HG03175 (cell line): ENCODE measurements around the gene SUN2.
A peak's percentile ranks its signal among the peaks of the same experiment; 100 is the strongest.

Experiments used
- ATAC-seq: cut with Tn5 transposase; IDR thresholded peaks from one replicate; pipeline ENCODE4 v1.9.1; 2021; ENCODE audit warnings: mild to moderate bottlenecking, moderate library complexity; ENCODE audit not compliant: unreplicated experiment

Gene SUN2

GRCh38 chr22:38720350-38720749, 35.4 kb downstream of the SUN2 start:
- ATAC-seq: no peak

- ATAC-seq: no peak
Observed at GRCh38 chr22:38719196-38719595, 36.6 kb downstream of the SUN2 start.

- ATAC-seq: no peak
Observed at GRCh38 chr22:38718414-38718813, 37.4 kb downstream of the SUN2 start.

GRCh38 chr22:38717244-38717643, 38.6 kb downstream of the SUN2 start:
- no peak for ATAC-seq

GRCh38 chr22:38716826-38717225, 39.0 kb downstream of the SUN2 start:
- no peak for ATAC-seq

GRCh38 chr22:38716271-38716670, 39.5 kb downstream of the SUN2 start:
- ATAC-seq: no peak

- no peak for ATAC-seq
Observed at GRCh38 chr22:38715852-38716251, 39.9 kb downstream of the SUN2 start.

GRCh38 chr22:38715176-38715764, 40.5 kb downstream of the SUN2 start:
- no peak for ATAC-seq

- ATAC-seq: no peak
Observed at GRCh38 chr22:38713921-38714320, 41.9 kb downstream of the SUN2 start.

- ATAC-seq: no peak
Observed at GRCh38 chr22:38712486-38713207, 43.2 kb downstream of the SUN2 start.

GRCh38 chr22:38710866-38711265, 44.9 kb downstream of the SUN2 start:
- ATAC-seq: no peak

GRCh38 chr22:38710351-38710750, 45.4 kb downstream of the SUN2 start:
- no peak for ATAC-seq

GRCh38 chr22:38709306-38709705, 46.5 kb downstream of the SUN2 start:
- ATAC-seq: no peak

GRCh38 chr22:38707984-38708383, 47.8 kb downstream of the SUN2 start:
- no peak for ATAC-seq

GRCh38 chr22:38707346-38707745, 48.5 kb downstream of the SUN2 start:
- no peak for ATAC-seq

GRCh38 chr22:38706901-38707195, 49.0 kb downstream of the SUN2 start:
- no peak for ATAC-seq

- peak; percentile 2 for ATAC-seq
Observed at GRCh38 chr22:38706101-38706900, 49.5 kb downstream of the SUN2 start.

- ATAC-seq: peak; percentile 77
Observed at GRCh38 chr22:38705235-38706100, 50.3 kb downstream of the SUN2 start, which contains the start of gene GTPBP1. Gene GTPBP1, plus strand, starts transcription at chr22:38705944. Its CDS starts 12 bp downstream, at chr22:38705956.

GRCh38 chr22:38704654-38705234, 51.1 kb downstream of the SUN2 start:
- ATAC-seq: no peak

GRCh38 chr22:38700789-38701628, 54.8 kb downstream of the SUN2 start, which contains the start of gene JOSD1:
Gene JOSD1, minus strand, starts transcription at chr22:38700943. Its CDS starts 956 bp downstream, at chr22:38699987.
- ATAC-seq: peak; percentile 41
